ENCODE results near the gene ADCY9. TPM values are rescaled to one million over a fixed set of nuclear protein-coding genes. Genes with fewer than 3 reads are reported as not detected.

The ADCY9 gene
- total and polyA plus RNA-seq, 2 donors (not counting 1 experiment from before 2014, with no cell fraction given), result 1.7 to 2.1 TPM

GRCh38 chr16:3980253-3981111 lies 135.8 kb downstream of the ADCY9 start:
- Mint-ChIP-seq H3K27me3 (peaks cover 4% of the 10 kb centered on the region), H3K27ac (no peak overlapping the region), H3K9me3 (ENCODE audit: insufficient read depth) (no peaks in the 10 kb centered on the region), H3K4me1 (no peaks in the 10 kb centered on the region), H3K4me3 (no peak overlapping the region)
- no peak overlapping the region for H3K4me3 ChIP-seq (ENCODE audit: control extremely low read depth in 1 of 5, extremely low read depth in 1 of 5, insufficient read depth in 1 of 5, low read depth in 2 of 5, low read length in 4 of 5)
- ATAC-seq (ENCODE audit: low read depth) (no peak), DNase-seq (no peak)
- 86% methylated on average over 18 of the region's 20 CpGs for WGBS (ENCODE audit: insufficient coverage)
- no peaks in the 10 kb centered on the region for H3K4me1 ChIP-seq (ENCODE audit: control insufficient read depth in 2 of 2, insufficient read depth in 2 of 2, low read length in 2 of 2)
- H3K27ac ChIP-seq (ENCODE audit: low read length in 2 of 2), result no peak overlapping the region
- no peak overlapping the region for H3K4me2 ChIP-seq (replicated peaks; ENCODE audit: low read depth, low read length, poor library complexity, severe bottlenecking)
- H3K9me3 ChIP-seq (ENCODE audit: control extremely low read depth in 1 of 3, control insufficient read depth in 2 of 3, insufficient read depth in 1 of 3, low read length in 2 of 3), result no peaks in the 10 kb centered on the region
- TF ChIP-seq CTCF (IDR thresholded peaks at IDR 0.05), result no peak
- intact Hi-C loops (cut with micrococcal nuclease), result no loop called here
- H3K79me2 ChIP-seq (ENCODE audit: control insufficient read depth, insufficient read depth, low read length), result no peaks in the 10 kb centered on the region
- POLR2A ChIA-PET, result no interaction called here
- H3K36me3 ChIP-seq (replicated peaks in 1 of 2; ENCODE audit: control extremely low read depth in 1 of 2, control insufficient read depth in 1 of 2, extremely low read depth in 1 of 2, insufficient read depth in 2 of 2, low read length in 1 of 2), result no peaks in the 10 kb centered on the region
- H4K20me1 ChIP-seq (ENCODE audit: control insufficient read depth, insufficient read depth, low read length, poor library complexity, severe bottlenecking), result no peaks in the 10 kb centered on the region
- no peaks in the 10 kb centered on the region for H3K27me3 ChIP-seq (replicated peaks in 1 of 4; ENCODE audit: control extremely low read depth in 1 of 4, control insufficient read depth in 3 of 4, insufficient read depth in 4 of 4, low read length in 3 of 4)
- CTCF ChIA-PET, result no interaction called here
- H2AFZ ChIP-seq (ENCODE audit: insufficient read depth, low read depth, low read length, poor library complexity, severe bottlenecking), result no peak overlapping the region
- no peak overlapping the region for H3K9ac ChIP-seq (ENCODE audit: low read length)

GRCh38 chr16:3979518-3979917 lies 136.7 kb downstream of the ADCY9 start:
- intact Hi-C loops (cut with micrococcal nuclease), result no loop called here
- Histone ChIP-seq H2AFZ (ENCODE audit: insufficient read depth, low read depth, low read length, poor library complexity, severe bottlenecking) (no peak overlapping the region), H3K79me2 (ENCODE audit: control insufficient read depth, insufficient read depth, low read length) (no peaks in the 10 kb centered on the region), H3K4me1 (ENCODE audit: control insufficient read depth in 2 of 2, insufficient read depth in 2 of 2, low read length in 2 of 2) (no peaks in the 10 kb centered on the region), H3K36me3 (replicated peaks in 1 of 2; ENCODE audit: control extremely low read depth in 1 of 2, control insufficient read depth in 1 of 2, extremely low read depth in 1 of 2, insufficient read depth in 2 of 2, low read length in 1 of 2) (no peaks in the 10 kb centered on the region), H3K9me3 (ENCODE audit: control extremely low read depth in 1 of 3, control insufficient read depth in 2 of 3, insufficient read depth in 1 of 3, low read length in 2 of 3) (no peaks in the 10 kb centered on the region), H3K27me3 (replicated peaks in 1 of 4; ENCODE audit: control extremely low read depth in 1 of 4, control insufficient read depth in 3 of 4, insufficient read depth in 4 of 4, low read length in 3 of 4) (no peaks in the 10 kb centered on the region), H4K20me1 (ENCODE audit: control insufficient read depth, insufficient read depth, low read length, poor library complexity, severe bottlenecking) (no peaks in the 10 kb centered on the region), H3K27ac (ENCODE audit: low read length in 2 of 2) (no peak overlapping the region), H3K4me3 (ENCODE audit: control extremely low read depth in 1 of 5, extremely low read depth in 1 of 5, insufficient read depth in 1 of 5, low read depth in 2 of 5, low read length in 4 of 5) (no peak overlapping the region), H3K4me2 (replicated peaks; ENCODE audit: low read depth, low read length, poor library complexity, severe bottlenecking) (no peak overlapping the region), H3K9ac (ENCODE audit: low read length) (no peak overlapping the region)
- TF ChIP-seq CTCF (IDR thresholded peaks at IDR 0.05) (no peak), EZH2 (IDR thresholded peaks at IDR 0.05; ENCODE audit: borderline replicate concordance, insufficient read depth, low read depth, low read length, poor library complexity, severe bottlenecking) (no peak)
- Mint-ChIP-seq H3K27ac (no peak overlapping the region), H3K4me3 (no peak overlapping the region), H3K27me3 (peaks cover 4% of the 10 kb centered on the region), H3K4me1 (no peaks in the 10 kb centered on the region), H3K9me3 (ENCODE audit: insufficient read depth) (no peaks in the 10 kb centered on the region)
- WGBS (ENCODE audit: insufficient coverage), result 93% methylated on average over 12 of the region's 12 CpGs
- ChIA-PET POLR2A (no interaction called here), CTCF (no interaction called here)
- DNase-seq (no peak), ATAC-seq (ENCODE audit: low read depth) (no peak)

All from B cell (primary cell).